ENCODE results near the gene RIPPLY2.
"Not testable (repeated sequence)": the region's sequence is repeated elsewhere in the genome, so short reads cannot be mapped to it uniquely, and the experiment has no call there.

Gene RIPPLY2

DNA sequence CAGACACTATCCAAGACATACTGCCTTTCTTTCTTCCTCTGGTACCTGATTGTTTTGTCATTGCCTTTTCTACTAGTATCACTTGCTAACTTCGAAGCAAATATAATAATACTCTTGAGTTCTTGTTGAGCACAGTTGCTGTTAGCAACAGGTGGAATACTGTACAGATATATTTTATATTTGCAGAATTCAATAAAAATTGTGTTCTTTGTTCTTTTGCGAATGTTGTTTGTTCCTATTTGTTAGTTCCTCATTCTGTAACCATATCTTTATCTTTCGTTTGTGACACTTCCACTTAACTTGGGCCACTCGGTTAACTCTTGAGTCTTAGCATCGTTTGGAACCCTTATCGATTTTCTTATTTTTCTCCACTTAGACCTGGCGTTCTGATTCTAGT is 7.2 kb downstream of the RIPPLY2 start:
- DNase-seq (ENCODE audit: low read depth) = no peak

DNA sequence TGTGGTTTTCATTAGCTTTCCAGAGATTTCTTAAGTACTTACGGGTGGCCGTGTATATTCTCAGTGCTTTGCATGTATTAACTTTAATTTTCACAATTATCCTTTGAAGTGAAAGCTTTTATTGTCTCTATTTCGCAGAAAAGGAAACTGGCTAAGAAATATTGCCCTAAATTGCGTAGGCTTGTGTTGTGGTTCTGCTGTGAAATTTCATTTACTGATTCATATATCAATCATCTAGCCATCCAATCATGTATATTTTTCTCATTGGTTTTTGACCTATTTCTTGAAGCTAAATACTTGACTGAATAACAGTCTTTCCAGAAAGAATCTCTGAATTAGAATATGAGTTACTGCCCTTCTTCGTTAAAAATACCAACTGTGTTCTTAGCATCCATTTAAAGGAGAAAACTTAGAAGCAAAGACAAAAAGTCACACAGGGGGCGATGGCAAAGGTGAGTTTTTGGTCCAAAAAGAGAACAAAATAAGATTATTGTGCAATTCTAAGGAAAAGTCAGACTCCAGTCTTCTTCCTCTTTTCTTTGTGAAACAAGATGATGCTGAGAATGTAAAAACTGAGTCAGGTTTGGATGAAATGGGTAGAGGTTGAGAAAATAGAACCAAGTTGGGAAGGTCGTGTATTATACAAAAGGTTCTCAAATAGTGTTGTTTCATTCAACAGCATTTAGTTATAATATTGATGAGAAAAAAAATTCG is 7.8 kb downstream of the RIPPLY2 start:
- DNase-seq (ENCODE audit: low read depth) = no peak

DNA sequence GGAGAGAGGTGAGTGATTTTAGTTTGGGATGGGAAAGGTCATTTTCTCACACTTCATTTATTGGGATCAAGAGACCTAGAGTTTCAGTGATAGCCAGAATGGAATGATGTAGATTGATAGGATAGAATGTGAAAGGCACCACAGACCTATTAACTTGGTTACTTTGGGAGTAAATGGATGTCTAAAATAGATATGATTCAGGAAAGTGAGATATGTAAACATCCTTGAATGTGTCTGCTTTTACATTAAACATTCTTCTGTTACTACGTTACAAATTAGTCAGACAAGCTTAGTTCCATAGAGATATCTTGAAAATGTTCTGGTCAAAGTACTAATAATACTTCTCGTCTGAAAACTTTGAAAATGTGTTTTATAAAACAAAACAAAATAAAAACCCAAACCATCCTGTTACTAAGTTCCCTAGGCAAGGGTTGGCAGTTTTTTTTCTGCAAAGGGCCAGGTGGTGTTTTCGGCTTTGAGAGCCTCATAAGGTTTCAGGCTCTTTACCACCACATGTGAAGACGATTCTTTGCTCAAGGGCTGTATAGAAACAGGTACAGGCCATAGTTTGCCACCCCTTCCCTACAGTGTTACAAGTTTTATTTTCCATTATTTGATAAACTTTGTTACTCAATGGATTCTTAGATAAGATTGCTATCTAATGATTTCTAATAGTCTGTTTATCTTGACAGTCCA is 9.8 kb downstream of the RIPPLY2 start:
- DNase-seq (ENCODE audit: low read depth) = no peak

DNA sequence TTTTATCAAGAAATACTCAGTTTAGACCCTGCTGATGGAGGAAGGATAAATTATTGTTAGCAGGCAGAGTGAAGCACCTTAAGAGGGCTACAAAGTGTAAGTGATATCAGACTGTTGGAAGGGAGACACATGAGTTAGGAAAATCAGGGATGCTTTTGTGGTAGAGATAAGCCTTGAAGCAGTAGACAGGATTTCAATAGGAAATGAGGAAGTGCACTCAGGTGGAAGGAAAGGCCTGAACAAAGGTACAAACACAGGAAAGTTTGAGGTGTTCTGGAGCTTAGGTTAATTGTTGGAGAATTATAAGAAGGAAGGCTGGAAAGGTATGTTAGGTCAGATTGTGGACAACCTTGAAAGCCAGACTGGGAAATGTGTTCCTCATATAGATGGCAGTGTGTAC is 13.9 kb downstream of the RIPPLY2 start:
- DNase-seq (ENCODE audit: low read depth) = no peak

DNA sequence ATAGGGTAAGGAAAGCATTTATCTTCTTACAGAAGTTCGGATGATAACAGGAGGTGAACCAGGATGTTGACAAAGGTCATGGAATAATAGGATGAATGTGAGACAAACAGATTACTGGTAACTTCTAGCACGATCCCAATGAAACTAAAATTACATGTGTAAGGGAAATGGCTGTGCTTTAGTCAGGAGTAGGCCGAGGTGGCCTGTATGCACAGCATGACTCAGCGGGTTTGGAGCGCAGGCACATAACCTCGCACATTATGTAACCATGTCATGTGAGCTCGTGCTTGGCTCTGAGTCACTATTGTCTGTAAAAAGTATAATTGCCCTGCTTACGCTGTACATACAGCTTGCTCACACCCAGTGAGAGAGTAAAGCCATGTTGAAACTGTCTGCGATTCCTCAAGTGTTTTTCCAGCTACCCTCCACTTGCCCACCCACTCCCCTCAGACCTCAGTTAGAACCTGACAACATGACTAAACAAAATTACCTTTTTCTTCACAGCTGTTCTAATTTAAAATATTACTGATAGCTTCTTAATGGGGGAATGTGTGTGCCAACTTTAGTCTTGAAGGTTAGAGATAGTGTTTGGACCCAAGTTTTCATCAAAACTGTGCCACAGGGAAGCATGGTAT is 14.5 kb downstream of the RIPPLY2 start:
- DNase-seq (ENCODE audit: low read depth) = peak; percentile 89

DNA sequence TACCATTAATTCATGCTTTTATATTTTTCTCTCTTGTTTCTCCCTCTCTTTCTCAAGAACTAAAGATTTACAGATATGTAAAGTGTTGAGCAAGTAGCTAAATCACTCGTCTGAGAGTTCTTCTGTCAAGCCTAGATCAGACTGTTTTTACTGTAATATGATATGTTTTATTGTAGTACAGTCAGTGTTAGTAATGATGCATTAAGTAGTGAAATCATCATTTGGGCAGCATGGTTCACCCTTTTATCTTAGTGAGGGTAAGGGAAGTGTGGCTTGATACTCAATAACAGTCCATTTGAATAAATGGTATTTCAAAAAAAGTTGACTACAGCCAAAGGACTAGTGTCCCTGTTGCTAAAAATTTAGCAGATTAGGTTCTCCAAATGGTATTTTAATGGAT is 15.5 kb downstream of the RIPPLY2 start:
- peak; percentile 75 for DNase-seq (ENCODE audit: low read depth)

DNA sequence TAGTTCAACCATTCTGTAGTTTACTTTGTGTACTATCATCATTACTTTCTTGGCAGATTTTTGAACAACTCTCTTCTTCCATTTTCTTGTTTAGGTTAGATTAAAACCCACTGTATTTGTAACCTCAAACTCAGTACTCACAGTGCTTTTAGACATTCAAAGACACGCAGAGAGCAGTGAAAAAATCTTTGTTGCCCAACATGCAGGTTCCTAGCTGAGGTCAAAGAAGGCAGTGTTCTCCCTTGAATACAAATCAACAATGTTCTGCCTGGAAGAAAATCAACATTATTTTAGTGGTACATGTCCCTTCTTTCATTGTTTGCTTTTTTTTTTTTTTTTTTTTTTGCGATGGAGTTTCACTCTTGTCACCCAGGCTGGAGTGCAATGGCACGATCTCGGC is 17.5 kb downstream of the RIPPLY2 start:
- no peak for DNase-seq (ENCODE audit: low read depth)

DNA sequence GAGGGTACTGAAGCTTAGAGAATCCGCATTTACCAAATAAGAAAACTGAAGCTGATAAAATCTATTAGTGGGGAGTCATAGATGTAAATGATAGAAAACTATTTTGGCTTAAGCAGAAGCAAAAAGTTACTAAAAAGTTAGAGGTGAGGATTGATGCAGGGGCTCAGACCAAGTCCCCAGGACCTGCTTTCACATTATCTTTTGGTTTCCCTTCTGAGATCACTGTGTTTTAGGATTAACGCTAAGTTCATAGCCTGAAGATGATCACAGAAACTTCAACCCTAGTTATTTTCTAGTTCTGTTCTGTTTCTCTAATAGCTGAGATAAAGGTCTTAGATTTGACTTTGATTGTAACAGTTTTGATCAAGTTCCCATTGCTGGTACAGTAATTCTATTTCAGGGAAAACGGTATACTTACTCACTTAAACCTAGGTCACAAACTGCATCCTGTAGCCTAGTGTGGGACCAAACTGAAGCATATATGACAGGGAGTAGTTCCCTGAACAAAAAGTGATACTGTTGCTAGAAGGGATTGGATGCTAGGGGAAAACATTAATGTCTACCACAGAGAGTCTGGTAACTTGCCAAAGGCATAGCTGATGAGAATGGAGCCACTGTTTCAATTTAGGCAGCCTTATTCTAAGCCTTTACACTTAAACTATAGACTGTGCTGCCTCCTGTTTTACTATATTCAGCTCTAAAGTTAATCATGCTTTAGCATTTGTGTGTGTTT is 19.4 kb downstream of the RIPPLY2 start:
- no peak for DNase-seq (ENCODE audit: low read depth)

DNA sequence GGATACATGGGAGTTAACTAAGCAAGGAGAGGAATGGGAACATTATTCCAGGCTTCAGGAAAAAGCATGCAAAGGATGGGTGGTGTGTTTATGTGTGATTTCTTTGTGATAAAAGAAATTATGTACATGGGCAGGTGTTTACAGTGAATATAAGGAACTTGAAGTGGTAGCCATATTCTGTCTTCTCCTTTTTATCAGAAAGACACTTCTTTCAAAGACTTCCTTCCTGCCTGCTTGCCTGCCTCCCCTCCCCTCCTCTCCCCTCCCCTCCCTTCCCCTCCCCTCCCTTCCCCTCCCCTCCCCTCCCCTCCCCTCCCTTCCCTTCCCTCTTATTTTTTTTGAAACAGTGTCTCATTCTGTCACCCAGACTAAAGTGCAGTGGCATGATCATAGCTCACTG is 20.7 kb downstream of the RIPPLY2 start:
- DNase-seq (ENCODE audit: low read depth) = no peak

DNA sequence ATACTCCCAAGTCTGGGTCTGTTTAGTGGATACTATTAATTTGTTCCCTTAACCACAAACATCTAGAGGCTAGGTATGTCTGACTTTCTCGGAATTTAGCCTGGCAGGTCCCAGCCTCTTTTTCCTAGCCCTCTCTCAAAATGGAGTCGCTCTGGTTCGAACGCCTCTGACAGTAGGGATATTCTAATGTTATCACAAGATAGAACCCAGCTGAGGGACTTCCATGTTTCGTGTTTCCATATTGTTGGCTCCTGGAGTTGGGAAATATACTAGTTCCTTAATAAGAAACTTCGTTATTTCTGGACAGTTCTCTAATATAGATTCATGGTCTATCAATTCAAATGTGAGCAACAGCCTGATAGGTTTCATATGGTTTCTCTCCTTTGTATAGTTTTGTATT is 22.7 kb downstream of the RIPPLY2 start:
- DNase-seq (ENCODE audit: low read depth) = no peak

DNA sequence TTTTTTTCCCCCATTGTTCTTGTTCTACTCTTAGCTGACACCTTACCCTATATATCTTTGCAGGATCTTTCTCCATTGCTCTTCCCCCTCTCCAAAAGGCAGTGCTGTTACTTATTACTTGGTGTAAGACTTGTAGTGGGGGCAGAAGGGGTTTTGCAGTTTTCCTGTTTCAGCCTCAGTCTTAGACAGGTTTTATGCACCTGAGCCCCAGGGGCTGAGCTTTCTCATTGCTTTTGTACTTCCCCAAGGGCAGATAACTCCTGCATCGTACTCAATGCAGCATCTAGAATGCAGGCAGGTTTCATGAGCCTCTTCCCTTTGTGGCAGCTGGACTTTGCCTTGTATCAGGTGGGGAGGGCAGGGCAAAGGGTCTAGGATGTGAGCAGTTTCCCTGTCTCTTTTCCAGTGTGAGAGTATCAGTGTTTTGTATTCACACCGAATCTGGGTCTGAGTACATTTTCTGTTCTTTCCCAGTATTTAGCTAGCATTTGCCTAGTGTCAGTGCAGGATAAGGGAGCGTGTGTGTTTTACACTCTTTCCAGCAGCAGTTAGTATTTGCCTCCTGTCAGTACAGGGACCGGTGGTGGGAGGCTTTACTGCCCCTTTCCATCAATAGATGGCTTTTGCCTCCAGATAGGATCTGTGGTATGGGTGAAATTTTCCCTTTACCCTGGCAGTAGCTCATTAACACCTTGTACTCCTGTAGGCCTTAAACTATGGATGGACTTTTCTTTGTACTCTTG is 25.9 kb downstream of the RIPPLY2 start:
- no peak for DNase-seq (ENCODE audit: low read depth)

DNA sequence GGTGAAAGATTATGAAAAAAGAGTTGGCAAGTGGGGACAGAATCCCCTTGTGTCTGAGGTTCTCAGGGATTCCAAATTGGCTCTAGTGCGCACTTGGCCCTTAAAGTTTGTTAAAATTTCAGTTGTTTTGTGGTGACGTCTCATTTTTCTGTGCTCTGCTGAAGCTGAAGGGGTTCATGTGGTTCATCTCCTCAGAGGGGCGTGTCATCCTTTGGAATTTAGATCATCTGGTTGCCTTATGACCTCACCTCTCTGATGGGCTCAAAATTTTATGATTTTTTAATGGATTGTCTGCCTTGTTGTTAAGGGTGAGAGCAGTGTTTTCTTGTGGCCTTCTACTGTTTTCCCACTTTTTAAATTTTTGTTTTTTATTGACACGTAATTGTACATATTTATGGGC is 26.6 kb downstream of the RIPPLY2 start:
- DNase-seq (ENCODE audit: low read depth) = no peak

DNA sequence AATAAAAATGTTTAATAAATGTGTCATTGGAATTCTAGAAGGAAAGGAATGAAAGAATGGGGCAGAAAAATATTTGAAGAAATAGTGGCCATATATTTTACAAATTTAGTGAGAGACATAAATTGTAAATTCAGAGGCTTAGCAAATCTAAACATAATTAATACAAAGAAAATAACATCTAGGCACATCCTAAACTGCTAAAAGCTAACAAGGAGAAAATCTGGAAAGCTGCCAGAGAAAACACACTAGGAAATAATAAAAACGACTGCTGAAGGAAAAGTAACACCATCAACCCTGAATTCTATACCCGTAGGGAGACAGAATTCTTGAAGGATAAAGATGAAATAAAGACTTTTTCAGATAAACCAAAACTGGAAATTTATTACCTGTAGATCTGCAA is 30.1 kb downstream of the RIPPLY2 start:
- DNase-seq (ENCODE audit: low read depth) = no peak

DNA sequence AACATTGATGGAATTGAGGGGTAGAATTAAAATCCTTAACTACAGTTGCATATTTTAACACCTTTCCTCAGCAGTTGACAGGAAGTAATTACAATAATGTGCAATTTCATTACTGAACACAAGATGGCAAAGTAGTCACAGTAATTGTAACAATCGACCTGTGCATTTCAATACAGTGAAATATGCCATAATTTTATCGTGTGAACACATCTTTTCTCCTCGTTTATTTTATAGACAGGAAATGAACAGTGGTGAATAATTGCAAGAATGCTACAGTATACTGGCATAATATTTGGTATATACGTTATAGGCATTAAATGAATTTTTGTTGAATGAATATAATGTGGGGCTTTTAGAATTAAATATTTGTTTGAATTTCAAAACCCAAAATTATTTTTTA is 31.4 kb downstream of the RIPPLY2 start:
- DNase-seq (ENCODE audit: low read depth) = peak; percentile 25

DNA sequence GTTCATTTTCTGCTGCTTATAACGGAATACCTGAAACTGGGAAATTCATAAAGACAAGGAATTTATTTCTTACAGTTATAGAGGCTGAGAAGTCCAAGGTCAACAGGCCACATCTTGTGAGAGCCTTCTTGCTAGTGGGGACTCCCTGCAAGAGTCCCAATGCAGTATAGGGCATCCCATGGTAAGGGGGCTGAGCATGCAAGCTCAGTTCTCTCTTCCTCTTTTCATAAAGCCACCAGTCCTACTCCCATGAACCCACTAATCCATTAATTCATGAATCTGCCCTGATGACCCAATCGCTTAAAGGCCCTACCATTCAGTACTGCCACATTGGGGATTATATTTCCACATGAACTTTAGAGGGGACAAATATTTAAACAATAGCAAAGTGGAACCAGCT is 32.8 kb downstream of the RIPPLY2 start:
- no peak for DNase-seq (ENCODE audit: low read depth)

DNA sequence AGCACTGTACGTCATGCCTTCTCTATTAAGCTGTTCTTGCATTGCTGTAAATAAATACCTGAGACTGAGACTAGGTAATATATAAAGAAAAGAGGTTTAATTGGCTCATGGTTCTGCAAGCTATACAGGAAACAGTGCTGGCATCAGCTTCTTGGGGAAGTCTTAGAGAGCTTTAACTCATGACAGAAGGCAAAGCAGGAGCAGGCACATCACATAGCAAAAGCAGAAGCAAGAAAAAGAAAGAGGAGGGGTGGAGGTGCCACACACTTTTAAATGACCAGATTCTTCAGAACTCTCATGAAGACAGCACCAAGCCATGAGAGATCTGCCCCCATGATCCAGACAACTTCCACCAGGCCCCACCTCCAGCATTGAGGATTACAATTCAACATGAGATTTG is 36.5 kb downstream of the RIPPLY2 start:
- no peak for DNase-seq (ENCODE audit: low read depth)

DNA sequence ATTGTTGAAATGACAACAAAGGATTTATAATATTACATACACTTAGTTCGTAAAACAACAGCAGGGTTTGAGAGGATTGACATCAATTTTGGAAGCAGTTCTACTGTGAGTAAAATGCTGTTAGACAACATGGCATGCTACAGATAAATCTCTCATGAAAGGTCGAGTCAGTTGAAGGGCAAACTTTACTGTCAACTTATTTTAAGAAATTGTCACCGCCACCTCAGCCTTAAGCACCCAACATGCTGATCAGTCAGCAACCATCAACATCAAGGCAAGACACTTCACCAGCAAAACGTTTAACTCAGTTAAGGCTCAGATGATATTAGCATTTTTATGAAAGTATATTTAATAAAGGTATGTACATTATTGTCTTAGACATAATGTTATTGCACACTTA is 37.4 kb downstream of the RIPPLY2 start:
- no peak for DNase-seq (ENCODE audit: low read depth)

DNA sequence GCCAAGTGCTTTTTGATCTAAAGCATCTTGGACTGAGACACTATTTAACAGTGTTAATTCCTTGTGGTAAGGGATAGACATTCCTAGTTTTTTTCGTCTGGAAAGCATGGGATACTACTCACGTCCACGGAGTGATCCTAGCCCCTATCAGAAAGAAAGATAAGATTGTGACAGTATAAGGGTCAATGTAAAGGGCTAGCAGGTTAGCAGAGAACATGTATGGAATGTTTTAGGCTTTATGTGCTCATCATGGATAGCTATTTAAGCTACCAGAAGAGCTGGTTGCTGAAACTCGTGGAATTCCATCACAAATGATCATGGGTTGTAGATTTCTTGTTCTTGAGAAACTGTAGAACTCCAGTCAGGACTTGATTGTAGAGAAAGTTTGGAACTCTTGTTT is 38.4 kb downstream of the RIPPLY2 start:
- no peak for DNase-seq (ENCODE audit: low read depth)

DNA sequence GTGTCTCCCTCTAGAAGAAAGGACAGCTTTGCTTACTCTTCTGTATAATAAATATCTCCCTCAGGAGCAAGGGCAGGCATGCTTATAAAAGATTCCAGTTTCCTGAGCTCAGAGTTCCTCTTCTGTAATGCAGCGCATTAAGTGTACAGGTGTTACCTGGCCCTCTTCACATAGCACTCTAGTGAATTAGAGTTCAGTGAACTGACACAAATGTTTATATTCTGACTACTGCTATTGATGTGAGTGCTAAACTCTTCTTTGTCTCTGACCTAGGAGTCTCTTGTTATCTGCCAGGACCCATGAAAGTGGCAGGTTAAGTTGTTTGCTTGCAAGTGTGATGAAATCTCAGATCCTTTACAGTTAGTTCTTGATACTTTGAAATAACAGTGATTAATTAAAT is 39.9 kb downstream of the RIPPLY2 start:
- no peak for DNase-seq (ENCODE audit: low read depth)

DNA sequence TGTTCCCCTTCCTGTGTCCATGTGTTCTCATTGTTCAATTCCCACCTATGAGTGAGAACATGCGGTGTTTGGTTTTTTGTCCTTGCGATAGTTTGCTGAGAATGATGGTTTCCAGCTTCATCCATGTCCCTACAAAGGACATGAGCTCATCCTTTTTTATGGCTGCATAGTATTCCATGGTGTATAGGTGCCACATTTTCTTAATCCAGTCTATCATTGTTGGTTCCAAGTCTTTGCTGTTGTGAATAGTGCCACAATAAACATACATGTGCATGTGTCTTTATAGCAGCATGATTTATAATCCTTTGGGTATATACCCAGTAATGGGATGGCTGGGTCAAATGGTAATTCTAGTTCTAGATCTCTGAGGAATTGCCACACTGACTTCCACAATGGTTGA is 43.9 kb downstream of the RIPPLY2 start:
- DNase-seq (ENCODE audit: low read depth) = not testable (repeated sequence)

DNA sequence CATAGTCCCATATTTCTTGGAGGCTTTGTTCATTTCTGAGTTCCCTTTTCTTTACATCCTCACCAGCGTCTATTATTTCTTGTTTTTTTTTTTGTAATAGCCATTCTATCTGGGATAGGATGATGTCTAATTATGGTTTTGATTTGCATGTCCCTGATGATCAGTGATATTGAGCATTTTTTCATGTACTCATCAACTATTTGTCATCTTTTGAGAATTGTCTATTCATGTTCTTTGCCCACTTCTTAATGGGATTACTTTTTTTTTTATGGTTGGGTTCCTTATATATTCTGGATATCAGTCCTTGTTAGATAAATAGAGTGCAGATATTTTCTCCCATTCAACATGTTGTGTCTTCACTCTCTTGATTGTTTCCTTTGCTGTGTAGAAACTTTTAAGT is 48.5 kb downstream of the RIPPLY2 start:
- DNase-seq (ENCODE audit: low read depth) = no peak

DNA sequence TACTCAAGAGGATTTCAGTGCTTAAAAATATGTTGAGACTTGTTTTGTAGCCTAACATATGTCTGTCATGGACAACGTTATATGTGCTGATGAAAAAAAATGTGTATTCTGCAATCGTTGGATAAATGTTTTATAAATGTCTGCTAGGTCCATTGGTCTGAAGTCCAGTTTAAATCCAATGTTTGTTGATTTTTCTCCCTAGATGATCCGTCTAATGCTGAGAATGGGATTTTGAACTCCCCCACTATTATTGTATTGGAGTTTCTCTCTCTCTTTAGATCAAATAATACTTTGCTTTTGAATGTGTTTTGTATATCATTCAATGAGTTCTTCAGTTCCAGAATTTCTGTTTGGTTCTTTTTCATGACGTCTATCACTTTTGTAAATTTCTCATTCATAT is 51.2 kb downstream of the RIPPLY2 start:
- no peak for DNase-seq (ENCODE audit: low read depth)
